Thymus (tissue), 11 donors: ENCODE measurements around the gene UST. TPM values are rescaled to one million over a fixed set of nuclear protein-coding genes. Genes with fewer than 3 reads are reported as not detected.
"Not testable (repeated sequence)": the region's sequence is repeated elsewhere in the genome, so short reads cannot be mapped to it uniquely, and the experiment has no call there.

Experiments used
- DNase-seq, 9 donors: peaks; one replicate each; pipeline ENCODE4 v3.0.0-alpha.2; 2013; ENCODE audit warnings: low spot score in 9 of 9, low read depth in 6 of 9, missing footprints in 1 of 9
- H3K27ac ChIP-seq, 2 donors: one replicate each; pipeline ENCODE4 v1.5.1; 2013; ENCODE audit warnings: control low read depth in 1 of 2, low read depth in 1 of 2, low read length in 1 of 2, mild to moderate bottlenecking in 1 of 2, moderate library complexity in 1 of 2
- H3K27me3 ChIP-seq, 2 donors: one replicate each; pipeline ENCODE4 v1.5.1; 2013; ENCODE audit warnings: low read length in 1 of 2; ENCODE audit not compliant: control insufficient read depth in 2 of 2, insufficient read depth in 1 of 2
- H3K36me3 ChIP-seq, 2 donors: one replicate each; pipeline ENCODE4 v1.5.1; 2013; ENCODE audit warnings: low read length in 1 of 2, mild to moderate bottlenecking in 1 of 2, moderate library complexity in 1 of 2; ENCODE audit not compliant: control insufficient read depth in 2 of 2, insufficient read depth in 2 of 2
- H3K4me1 ChIP-seq, 2 donors: one replicate each; pipeline ENCODE4 v1.5.1; 2013; ENCODE audit warnings: low read length in 2 of 2; ENCODE audit not compliant: control insufficient read depth in 2 of 2, insufficient read depth in 2 of 2
- H3K4me3 ChIP-seq, 2 donors: one replicate each; pipeline ENCODE4 v1.5.1; 2013; ENCODE audit warnings: low read length in 2 of 2, control low read depth in 1 of 2, mild to moderate bottlenecking in 1 of 2
- H3K9me3 ChIP-seq, 2 donors: one replicate each; pipeline ENCODE4 v1.5.1; 2013; ENCODE audit warnings: low read length in 1 of 2, mild to moderate bottlenecking in 1 of 2; ENCODE audit not compliant: control insufficient read depth in 2 of 2, insufficient read depth in 1 of 2
- WGBS: extraction: QIAGEN DNeasy Blood & Tissue Kit; methylation state at CpG from one replicate; pipeline ENCODE4 v1.1.7; 2013; 5-methylcytosine and 5-hydroxymethylcytosine counted together
- polyA plus RNA-seq: library from polyadenylated mRNA; stranded (reverse); fragments of 200-250 nt; gene quantifications from one replicate; pipeline ENCODE4 v1.2.3, GENCODE V29; 2013
- total RNA-seq: library from RNA; stranded (reverse); fragments of 120-200 nt; gene quantifications from one replicate; pipeline ENCODE4 v1.2.4, GENCODE V29; 2013
- donor health status: healthy.

UST gene
- total and polyA plus RNA-seq, 2 donors, result 6.3 to 8.0 TPM

DNA sequence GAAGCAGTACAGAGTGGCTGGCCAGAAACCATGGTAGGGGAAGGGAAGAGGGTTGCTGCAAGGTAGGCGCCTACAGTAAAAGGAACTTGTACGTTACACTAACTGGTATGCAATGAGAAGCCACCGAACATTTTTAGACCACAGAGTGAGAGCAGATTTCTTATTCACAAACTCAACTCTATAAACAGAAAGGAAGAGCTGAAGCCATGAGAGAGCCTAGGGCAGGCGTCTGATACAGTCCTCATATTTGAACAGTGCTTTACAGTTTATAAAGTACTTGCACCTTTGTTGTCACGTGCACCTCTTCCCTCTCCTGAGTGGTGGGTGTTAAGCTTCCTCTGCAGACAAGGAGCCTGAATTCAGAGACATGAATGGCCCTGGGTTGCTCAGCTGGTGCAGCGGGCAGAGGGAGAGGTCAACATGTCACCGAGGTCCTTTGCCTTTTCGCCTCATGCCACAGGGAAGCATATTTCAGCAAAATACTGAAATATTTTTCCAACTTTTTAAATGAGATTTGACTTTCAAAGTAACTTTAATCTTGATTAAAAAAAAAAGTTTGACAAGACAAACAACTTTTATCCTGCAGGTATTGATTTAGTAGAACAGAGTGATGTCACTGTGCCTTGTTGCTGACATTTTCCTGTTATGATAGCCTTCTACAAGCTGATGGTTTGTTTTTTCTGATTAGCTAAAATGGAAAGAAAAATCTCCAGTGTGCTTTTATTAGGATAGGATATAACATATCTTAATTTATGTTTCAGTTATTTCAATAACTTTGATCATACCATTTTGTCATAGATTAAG is 23.8 kb downstream of the UST start:
- peaks cover 20 to 24% of the 10 kb centered on the region in 2 donors for H3K4me1 ChIP-seq
- peak in 1 of 9 donors; percentile 39 for DNase-seq
- H3K27ac ChIP-seq, result no peak overlapping the region
- no peaks in the 10 kb centered on the region for H3K36me3 ChIP-seq
- H3K4me3 ChIP-seq, result no peak overlapping the region
- H3K27me3 ChIP-seq, result no peaks in the 10 kb centered on the region
- 46% methylated on average over 8 of the region's 8 CpGs for WGBS
- no peaks in the 10 kb centered on the region for H3K9me3 ChIP-seq

DNA sequence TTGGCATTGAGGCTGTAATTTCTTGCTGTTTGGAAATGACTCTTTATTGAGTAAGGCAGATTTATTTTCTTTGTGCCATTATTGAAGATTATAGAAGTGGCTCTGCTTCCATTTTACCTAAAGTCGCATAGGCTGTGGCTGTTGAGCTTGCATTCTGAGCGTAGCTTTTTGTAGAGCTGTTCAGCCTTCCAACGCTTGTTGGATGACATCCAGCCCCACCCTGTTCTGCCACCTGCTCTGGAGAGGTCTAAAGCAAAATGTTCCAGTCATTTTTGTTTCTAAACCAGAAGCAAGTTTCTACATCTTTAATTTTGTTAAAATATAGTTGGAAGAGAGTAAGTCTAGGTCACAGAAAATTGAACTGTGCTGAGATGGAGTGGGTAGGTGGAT is 24.4 kb downstream of the UST start:
- Histone ChIP-seq H3K9me3 (no peaks in the 10 kb centered on the region), H3K27me3 (no peaks in the 10 kb centered on the region), H3K4me3 (no peak overlapping the region), H3K36me3 (no peaks in the 10 kb centered on the region), H3K27ac (no peak overlapping the region), H3K4me1 (peaks cover 20 to 22% of the 10 kb centered on the region in 2 donors)
- WGBS, result 5% methylated on average over 3 of the region's 3 CpGs
- peak in 1 of 9 donors; percentile 25 for DNase-seq

DNA sequence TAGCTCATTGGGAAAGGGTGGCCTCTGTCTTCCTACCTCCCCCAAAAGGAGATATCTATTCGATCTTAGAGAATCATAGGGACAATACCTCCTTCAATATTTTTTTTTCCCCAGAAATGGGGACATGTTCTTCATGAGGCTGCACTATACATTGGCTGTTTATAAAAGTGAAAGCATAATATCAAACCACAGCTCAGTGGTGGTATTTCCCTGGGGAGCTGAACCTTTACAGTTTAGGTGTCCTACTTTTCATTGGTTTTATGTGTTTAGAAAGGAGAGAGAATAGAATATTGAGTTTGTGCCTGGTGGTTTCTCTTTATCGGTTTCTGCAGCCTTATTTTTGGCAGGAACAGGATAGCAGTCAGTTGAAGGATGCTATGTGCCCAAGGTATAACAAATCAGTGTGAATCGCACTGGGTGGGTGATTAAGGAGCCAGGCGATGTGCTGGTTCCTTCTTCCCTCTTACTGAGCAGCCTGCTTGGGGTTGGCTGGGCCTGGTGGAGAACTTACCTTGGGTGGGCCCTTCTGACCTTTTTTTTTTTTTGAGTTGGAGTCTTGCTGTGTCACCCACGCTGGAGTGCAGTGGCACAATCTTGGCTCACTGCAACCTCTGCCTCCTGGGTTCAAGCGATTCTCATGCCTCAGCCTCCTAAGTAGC is 25.2 kb downstream of the UST start:
- 55% methylated on average over 6 of the region's 6 CpGs for WGBS
- H3K9me3 ChIP-seq, result no peaks in the 10 kb centered on the region
- DNase-seq, result peak in 1 of 9 donors; percentile 21
- no peaks in the 10 kb centered on the region for H3K27me3 ChIP-seq
- no peak overlapping the region for H3K4me3 ChIP-seq
- peak overlapping the region in 1 of 2 donors; percentile 4 for H3K27ac ChIP-seq
- H3K4me1 ChIP-seq, result peaks cover 20 to 21% of the 10 kb centered on the region in 2 donors
- no peaks in the 10 kb centered on the region for H3K36me3 ChIP-seq

DNA sequence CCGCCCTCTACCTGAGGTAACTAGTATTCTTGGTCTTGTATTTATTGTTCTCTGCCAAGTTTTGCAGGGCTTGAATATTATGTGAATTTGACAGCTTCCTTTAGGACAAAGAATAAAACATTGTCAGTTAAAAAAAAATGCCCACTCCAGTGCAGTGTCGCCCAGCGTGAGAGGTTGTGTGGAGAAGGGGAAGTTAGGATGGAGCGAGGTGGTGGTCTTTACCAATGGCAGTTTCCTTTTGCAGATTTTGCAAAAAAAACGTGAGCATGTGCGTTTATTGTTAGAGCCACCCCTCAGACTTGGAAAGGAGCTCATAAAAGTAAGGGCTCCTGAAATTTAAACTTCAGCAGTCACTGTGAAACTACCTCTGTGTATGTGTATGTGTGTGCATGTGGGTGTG is 28.3 kb downstream of the UST start:
- 50% methylated on average over 6 of the region's 6 CpGs for WGBS
- no peak overlapping the region for H3K27ac ChIP-seq
- H3K4me3 ChIP-seq, result no peak overlapping the region
- peaks cover 15 to 18% of the 10 kb centered on the region in 2 donors for H3K4me1 ChIP-seq
- H3K9me3 ChIP-seq, result no peaks in the 10 kb centered on the region
- no peak for DNase-seq
- no peaks in the 10 kb centered on the region for H3K27me3 ChIP-seq
- no peaks in the 10 kb centered on the region for H3K36me3 ChIP-seq

DNA sequence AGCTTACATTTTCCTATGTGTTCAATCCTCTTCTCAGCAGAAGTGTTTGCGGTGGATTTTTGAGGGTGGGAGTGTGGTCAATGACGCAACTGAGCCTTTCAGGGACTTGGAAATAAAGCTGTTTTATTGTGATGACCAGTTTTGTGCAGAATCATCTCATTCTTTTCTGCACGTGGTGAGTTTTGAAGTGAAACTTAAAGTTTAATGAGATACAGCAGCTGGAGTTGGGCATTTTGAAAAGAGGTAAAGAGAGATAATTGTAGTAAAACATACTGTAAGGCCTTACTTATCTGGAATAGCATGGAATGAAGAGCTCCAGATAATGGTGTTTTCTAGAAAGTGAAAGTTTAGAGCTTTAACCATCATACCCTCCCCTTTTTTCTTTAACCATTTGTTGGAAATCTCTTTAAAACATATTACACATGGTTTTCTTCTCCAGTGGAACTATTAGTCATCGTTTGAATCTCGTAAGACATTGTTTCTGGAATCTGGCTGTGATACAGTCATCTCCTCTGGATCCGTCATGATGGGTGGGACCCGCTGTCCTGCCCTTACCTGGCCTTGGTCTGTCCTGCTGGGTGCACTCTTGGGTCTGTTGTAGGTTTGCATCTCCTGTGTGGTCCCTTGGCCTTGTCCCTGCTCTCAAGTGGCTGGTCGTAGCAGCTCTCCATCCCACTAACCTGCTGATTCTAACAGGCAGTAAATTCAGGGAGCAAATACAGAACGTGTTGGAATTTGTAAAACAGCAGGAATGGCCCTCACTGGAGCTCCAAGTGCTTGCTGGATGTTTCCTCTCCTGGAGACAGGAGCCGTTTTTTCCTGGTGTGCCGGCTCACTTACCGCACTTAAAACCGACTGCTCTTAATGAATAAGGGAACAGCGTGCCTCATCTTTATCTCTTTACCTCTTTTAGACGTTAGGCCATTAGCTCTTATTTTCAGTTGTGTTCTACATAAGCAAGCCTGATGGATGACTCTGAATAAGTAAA is 29.8 kb downstream of the UST start:
- Histone ChIP-seq H3K27ac (no peak overlapping the region), H3K27me3 (no peaks in the 10 kb centered on the region), H3K4me1 (peaks cover 7% of the 10 kb centered on the region in 2 donors), H3K36me3 (no peaks in the 10 kb centered on the region), H3K9me3 (no peaks in the 10 kb centered on the region), H3K4me3 (no peak overlapping the region)
- 89% methylated on average over 15 of the region's 15 CpGs for WGBS
- no peak for DNase-seq

DNA sequence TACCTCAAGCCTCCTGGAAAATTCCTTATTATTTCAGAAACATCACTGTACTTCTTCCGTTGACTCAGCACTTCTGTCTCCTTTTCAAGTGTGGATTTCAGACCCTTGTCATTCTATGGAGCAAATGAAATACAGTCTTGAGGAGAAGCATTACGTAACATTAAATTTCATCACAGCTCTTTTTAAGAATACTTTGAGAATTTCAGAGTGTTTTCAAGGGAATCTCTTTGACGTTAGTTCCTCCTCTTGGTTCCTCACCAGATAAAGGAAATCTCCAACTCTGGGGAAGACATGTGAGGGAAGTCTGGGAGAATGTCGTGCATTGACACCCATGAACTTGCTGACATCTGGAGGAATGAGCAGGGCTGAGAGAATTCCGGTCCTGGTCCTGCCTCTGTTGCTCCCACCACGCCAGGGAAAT is 32.3 kb downstream of the UST start:
- Histone ChIP-seq H3K4me1 (no peaks in the 10 kb centered on the region), H3K36me3 (no peaks in the 10 kb centered on the region), H3K4me3 (no peak overlapping the region), H3K27me3 (no peaks in the 10 kb centered on the region), H3K9me3 (no peaks in the 10 kb centered on the region), H3K27ac (no peak overlapping the region)
- 96% methylated on average over 6 of the region's 6 CpGs for WGBS
- no peak for DNase-seq

DNA sequence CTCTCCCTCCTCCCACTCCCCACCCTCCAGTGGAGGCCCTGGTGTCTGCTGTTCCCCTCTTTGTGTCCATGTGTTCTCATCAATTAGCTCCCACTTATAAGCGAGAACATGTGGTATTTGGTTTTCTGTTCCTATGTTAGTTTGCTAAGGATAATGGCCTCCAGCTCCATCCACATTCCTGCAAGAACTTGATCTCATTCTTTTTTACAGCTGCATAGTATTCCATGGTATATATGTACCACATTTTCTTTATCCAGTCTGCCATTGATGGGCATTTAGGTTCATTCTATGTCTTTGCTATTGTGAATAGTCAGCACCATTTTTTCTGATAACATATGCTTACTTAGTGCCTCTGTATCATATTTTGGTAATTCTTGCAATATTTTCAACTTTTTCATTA is 33.6 kb downstream of the UST start:
- H3K4me1 ChIP-seq, DNase-seq, H3K4me3 ChIP-seq, H3K27me3 ChIP-seq, H3K36me3 ChIP-seq, H3K27ac ChIP-seq, H3K9me3 ChIP-seq: not testable (repeated sequence)
- 100% methylated on average over 1 of the region's 1 CpG for WGBS

DNA sequence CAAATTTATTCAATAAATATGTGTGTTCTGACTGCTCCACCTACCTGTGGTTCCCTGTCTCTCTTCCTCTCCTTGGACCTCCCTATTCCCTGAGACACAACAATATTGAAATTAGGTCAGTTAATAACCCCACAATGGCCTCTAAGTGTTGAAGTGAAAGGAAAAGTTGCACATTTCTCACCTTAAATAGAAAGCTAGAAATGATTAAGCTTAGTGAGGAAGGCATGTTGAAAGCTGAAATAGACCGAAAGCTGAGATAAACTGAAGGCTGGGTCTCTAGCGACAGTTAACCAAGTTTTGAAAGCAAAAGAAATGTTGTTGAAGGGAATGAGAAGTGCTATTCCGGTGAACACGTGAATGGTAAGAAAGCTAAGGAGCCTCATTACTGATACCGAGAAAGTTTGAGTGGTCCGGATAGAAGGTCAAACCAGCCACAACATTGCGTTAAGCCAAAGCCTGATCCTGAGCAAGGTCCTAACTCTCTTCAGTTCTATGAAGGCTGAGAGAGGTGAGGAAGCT is 34.1 kb downstream of the UST start:
- Histone ChIP-seq H3K4me3 (no peak overlapping the region), H3K36me3 (no peaks in the 10 kb centered on the region), H3K9me3 (no peaks in the 10 kb centered on the region), H3K27ac (peak overlapping the region in 1 of 2 donors; percentile 4), H3K27me3 (no peaks in the 10 kb centered on the region), H3K4me1 (no peaks in the 10 kb centered on the region)
- no peak for DNase-seq
- WGBS, result 90% methylated on average over 7 of the region's 7 CpGs
